GM12878 (cell line): Measurements from ENCODE around the gene ANKRD23. TPM values are rescaled to one million over a fixed set of nuclear protein-coding genes. Genes with fewer than 3 reads are reported as not detected.

Experiments
- BCL3 ChIP-seq: IDR thresholded peaks from 2 replicates; pipeline ENCODE4 v1.6.1; 2011; ENCODE audit warnings: borderline replicate concordance, low read depth, mild to moderate bottlenecking, moderate library complexity, low read length; ENCODE audit not compliant: insufficient read depth, poor library complexity, severe bottlenecking
- BRCA1 ChIP-seq: IDR thresholded peaks from 2 replicates; pipeline ENCODE4 v1.6.1; 2011; ENCODE audit warnings: low read depth, low read length, improper control_type of control experiment
- CHD4 ChIP-seq: fragments of 200-600 bp; sonication (generic); IDR thresholded peaks from 2 replicates; pipeline ENCODE4 v1.6.1; 2016; ENCODE audit warnings: mild to moderate bottlenecking
- CUX1 ChIP-seq: IDR thresholded peaks from 2 replicates; pipeline ENCODE4 v1.6.1; 2012; ENCODE audit warnings: improper control_type of control experiment, low read depth, low read length; ENCODE audit not compliant: insufficient replicate concordance
- E2F8 ChIP-seq: fragments of 450-650 bp; IDR thresholded peaks from 2 replicates; pipeline ENCODE4 v1.6.1; 2018; ENCODE audit warnings: mild to moderate bottlenecking, low read depth, moderate library complexity; ENCODE audit not compliant: partially characterized antibody
- EGR1 ChIP-seq, 2 experiments: IDR thresholded peaks; 1 replicate in 1 of 2; 2 replicates in 1 of 2; pipeline ENCODE4 v1.6.1; 2011 to 2012; ENCODE audit warnings: low read depth in 2 of 2, low read length in 2 of 2, borderline replicate concordance in 1 of 2, mild to moderate bottlenecking in 1 of 2, moderate library complexity in 1 of 2
- IRF4 ChIP-seq: IDR thresholded peaks from 2 replicates; pipeline ENCODE4 v1.6.1; 2011; ENCODE audit warnings: low read depth, low read length
- MAX ChIP-seq: IDR thresholded peaks from 2 replicates; pipeline ENCODE4 v1.6.1; 2012; ENCODE audit warnings: low read depth, low read length, improper control_type of control experiment
- MEF2B ChIP-seq: fragments of 450-650 bp; IDR thresholded peaks from 2 replicates; pipeline ENCODE4 v1.6.1; 2018; ENCODE audit warnings: mild to moderate bottlenecking, moderate library complexity; ENCODE audit not compliant: partially characterized antibody, poor library complexity, severe bottlenecking
- MXI1 ChIP-seq: fragments of 150-350 bp; IDR thresholded peaks from 2 replicates; pipeline ENCODE4 v1.6.1; 2011; ENCODE audit warnings: low read depth, mild to moderate bottlenecking, inconsistent platforms, low read length, improper control_type of control experiment
- PML ChIP-seq: IDR thresholded peaks from 2 replicates; pipeline ENCODE4 v1.6.1; 2012; ENCODE audit warnings: low read length, inconsistent platforms
- POLR2AphosphoS5 ChIP-seq: IDR thresholded peaks from 2 replicates; pipeline ENCODE4 v1.6.1; 2011; ENCODE audit warnings: mild to moderate bottlenecking, low read length, inconsistent platforms
- RB1 ChIP-seq: fragments of 450-650 bp; formaldehyde crosslinking; IDR thresholded peaks from 2 replicates; pipeline ENCODE4 v1.6.1; 2017; ENCODE audit warnings: mild to moderate bottlenecking, borderline replicate concordance
- RCOR1 ChIP-seq: conservative IDR thresholded peaks from 2 replicates; pipeline ENCODE4 v1.6.1; 2012; ENCODE audit warnings: low read depth, low read length, improper control_type of control experiment
- SP1 ChIP-seq: IDR thresholded peaks from one replicate; pipeline ENCODE4 v1.6.1; 2011; ENCODE audit warnings: low read depth, low read length
- STAT1 ChIP-seq: fragments of 450-650 bp; conservative IDR thresholded peaks from 2 replicates; pipeline ENCODE4 v1.6.1; 2014; ENCODE audit warnings: antibody characterized with exemption, mild to moderate bottlenecking
- ZBTB33 ChIP-seq: fragments of 450-650 bp; IDR thresholded peaks from 2 replicates; pipeline ENCODE4 v1.6.1; 2017; ENCODE audit warnings: mild to moderate bottlenecking
- ZNF622 ChIP-seq: fragments of 450-650 bp; IDR thresholded peaks from 2 replicates; pipeline ENCODE4 v1.6.1; 2017; ENCODE audit warnings: mild to moderate bottlenecking, inconsistent platforms
- polyA plus RNA-seq, 11 experiments: library from polyadenylated mRNA; depleted of rRNA in 4 of 11; unstranded in 6 of 11; stranded (reverse) in 5 of 11; fragments of >200 nt; fragmentation: Nextera tagmentation in 4 of 11; fragmentation: Illumina TruSeq in 1 of 11; extraction: Ambion mirVana in 4 of 11; extraction: Trizol in 1 of 11; gene quantifications; 1 replicate in 1 of 11; 2 replicates in 10 of 11; pipeline versions ENCODE4 v1.2.1 to v1.2.3, GENCODE V29; 2011 to 2016; ENCODE audit warnings: inconsistent platforms in 2 of 11, missing spikeins in 2 of 11, low read depth in 1 of 11
- total RNA-seq, 4 experiments: library from RNA; depleted of rRNA in 3 of 4; stranded (reverse); fragments of >200 nt in 3 of 4; fragmentation: Illumina TruSeq in 1 of 4; extraction: Trizol in 1 of 4; gene quantifications; 2 replicates each; pipeline versions ENCODE4 v1.2.1 to v1.2.3, GENCODE V29; 2013 to 2021

Gene ANKRD23
- total and polyA plus RNA-seq, 10 of the 15 experiments (the other 5 are each of a cell fraction or from before 2014, with no cell fraction given), result 0.34 to 5.3 (median 2.7) TPM

- TF ChIP-seq IRF4, result no peak
- TF ChIP-seq POLR2AphosphoS5, result peak; percentile 72
- TF ChIP-seq E2F8, result no peak
- 0 out of 2 replicates have a peak, but pooled peaks have one; percentile 18 for TF ChIP-seq PML
- TF ChIP-seq CUX1, result no peak
- TF ChIP-seq ZNF622, result no peak
- no peak; the same call in 1 of the 2 replicates for TF ChIP-seq BRCA1
- TF ChIP-seq MEF2B, result peak; percentile 21
- TF ChIP-seq RB1, result peak; percentile 88
- peak; percentile 100 for TF ChIP-seq SP1
- peak; percentile 65 for TF ChIP-seq MXI1
- no peak for TF ChIP-seq MAX
- no peak; the same call in 1 of the 2 replicates for TF ChIP-seq RCOR1
- no peak for TF ChIP-seq ZBTB33
- peak; percentile 55 for TF ChIP-seq STAT1
- no peak for TF ChIP-seq CHD4
- peak; percentile 72 to 98 for TF ChIP-seq EGR1 (IDR thresholded peaks at IDR 0.05; ENCODE audit: borderline replicate concordance in 1 of 2, low read depth in 2 of 2, low read length in 2 of 2)
- TF ChIP-seq BCL3, result peak; percentile 36
These were observed 14.0 kb upstream of the ANKRD23 start, which contains the start of gene ANKRD39 (continued) for GRCh38 chr2:96857667-96858372.
